ENCODE results near the gene SGK1. TPM values are rescaled to one million over a fixed set of nuclear protein-coding genes. Genes with fewer than 3 reads are reported as not detected.

SGK1 gene
- polyA plus RNA-seq, 2 of the 4 experiments (the other 2 are of a cell fraction): 41.3 to 131 TPM

- WGBS (ENCODE audit: missing lambda C conversion rate): 1% methylated on average over 25 of the region's 100 CpGs
- Histone ChIP-seq H3K9me3 (no peaks in the 10 kb centered on the region), H3K4me3 (peak overlapping the region; percentile 81), H3K4me2 (peak overlapping the region; percentile 88), H3K4me1 (peaks cover 56% of the 10 kb centered on the region), H3K27ac (peak overlapping the region; percentile 99 to 100)
- ChIA-PET POLR2A (interaction anchor here (1.5 to 1.9 kb wide), 4 partner anchors 342 to 766 kb away, joined by 3 to 6 read pairs (median 4); no protein-coding TSS in a partner anchor), CTCF (interaction anchor here (1.1 to 1.6 kb wide), 5 partner anchors 9 to 766 kb away, joined by 3 to 11 read pairs (median 5); no protein-coding TSS in a partner anchor)
- DNase-seq (ENCODE audit: low read depth in 1 of 2, low spot score in 1 of 2) (peak; percentile 35 to 85), ATAC-seq (peak; percentile 76 to 82), FAIRE-seq (no peak)
- peak; percentile 94 to 96 for TF ChIP-seq JUN (IDR thresholded peaks at IDR 0.05)
- TF ChIP-seq MAX (IDR thresholded peaks at IDR 0.05): peak; percentile 23; the same call in 1 of the 2 replicates
- TF ChIP-seq BCL3 (IDR thresholded peaks at IDR 0.05): peak; percentile 96
- TF ChIP-seq E2F6 (IDR thresholded peaks at IDR 0.05; ENCODE audit: borderline replicate concordance, low read depth): peak; percentile 43; the same call in 1 of the 2 replicates
- TF ChIP-seq REST (IDR thresholded peaks at IDR 0.05): no peak
- 0 out of 2 replicates have a peak, but pooled peaks have one; percentile 25 for TF ChIP-seq MAZ (IDR thresholded peaks at IDR 0.05; ENCODE audit: borderline replicate concordance, low read depth, low read length)
- peak; percentile 62 for TF ChIP-seq PHF8 (IDR thresholded peaks at IDR 0.05; ENCODE audit: borderline replicate concordance, low read depth)
- peak; percentile 96 for TF ChIP-seq POLR2A (IDR thresholded peaks at IDR 0.05; ENCODE audit: low read length)
- 0 out of 2 replicates have a peak, but pooled peaks have one; percentile 21 for TF ChIP-seq GATA3 (IDR thresholded peaks at IDR 0.05; ENCODE audit: borderline replicate concordance)
- no peak for TF ChIP-seq HES2 (IDR thresholded peaks at IDR 0.05)
- no peak for TF ChIP-seq FOXS1 (CRISPR knock-in tag; IDR thresholded peaks at IDR 0.05)
- no peak for TF ChIP-seq BHLHE40 (IDR thresholded peaks at IDR 0.05; ENCODE audit: low read depth, low read length)
- no peak for TF ChIP-seq HOXB13 (CRISPR knock-in tag; IDR thresholded peaks at IDR 0.05; ENCODE audit: low read depth)
- no peak for TF ChIP-seq RARB (CRISPR knock-in tag; IDR thresholded peaks at IDR 0.05)
- peak in 1 of 2 experiments; percentile 22; a peak in 2 of 5 replicates for TF ChIP-seq RAD21 (conservative IDR thresholded peaks at IDR 0.05 in 1 of 2, IDR thresholded peaks at IDR 0.05 in 1 of 2)
- no peak for TF ChIP-seq TFCP2L1 (CRISPR knock-in tag; IDR thresholded peaks at IDR 0.05)
- no peak for TF ChIP-seq NFE2L2 (conservative IDR thresholded peaks at IDR 0.05; ENCODE audit: low read length)
- TF ChIP-seq ZFP36 (IDR thresholded peaks at IDR 0.05; ENCODE audit: borderline replicate concordance, partially characterized antibody): no peak
- no peak for TF ChIP-seq NR3C1 (IDR thresholded peaks at IDR 0.05)
Measured at GRCh38 chr6:134174672-134175531, 143.0 kb downstream of the SGK1 start.
